NCI-H2029 (cell line): ENCODE measurements around the gene RHD.
"Not testable (repeated sequence)": the region's sequence is repeated elsewhere in the genome, so short reads cannot be mapped to it uniquely, and the experiment has no call there.

Source experiments
- DNase-seq: peaks from one replicate; lab custom pipeline; 2025; lab: John Stamatoyannopoulos, UW

Gene RHD

GRCh38 chr1:25356441-25356840 is 84.1 kb downstream of the RHD start:
- no peak for DNase-seq

DNA sequence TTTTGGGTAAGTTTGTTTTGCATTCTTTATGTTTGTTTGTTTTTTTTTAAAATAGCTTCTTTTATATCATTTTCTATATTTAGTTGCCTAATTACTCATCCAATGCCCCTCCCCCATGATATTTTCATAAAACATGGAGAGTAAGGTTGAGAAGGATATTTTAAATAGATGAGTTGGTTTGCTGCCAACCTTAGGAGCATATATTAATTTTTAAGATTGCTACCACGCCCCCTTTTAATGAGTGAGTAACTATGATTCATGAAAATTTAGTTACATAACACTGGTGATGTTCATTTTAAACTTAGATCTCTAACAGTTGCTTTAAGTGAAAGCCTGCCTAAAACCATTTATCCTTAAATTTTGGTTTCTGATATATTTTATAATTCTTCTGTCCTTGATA is 84.5 kb downstream of the RHD start:
- DNase-seq: no peak

GRCh38 chr1:25360596-25361581 is 88.6 kb downstream of the RHD start:
- no peak for DNase-seq

DNA sequence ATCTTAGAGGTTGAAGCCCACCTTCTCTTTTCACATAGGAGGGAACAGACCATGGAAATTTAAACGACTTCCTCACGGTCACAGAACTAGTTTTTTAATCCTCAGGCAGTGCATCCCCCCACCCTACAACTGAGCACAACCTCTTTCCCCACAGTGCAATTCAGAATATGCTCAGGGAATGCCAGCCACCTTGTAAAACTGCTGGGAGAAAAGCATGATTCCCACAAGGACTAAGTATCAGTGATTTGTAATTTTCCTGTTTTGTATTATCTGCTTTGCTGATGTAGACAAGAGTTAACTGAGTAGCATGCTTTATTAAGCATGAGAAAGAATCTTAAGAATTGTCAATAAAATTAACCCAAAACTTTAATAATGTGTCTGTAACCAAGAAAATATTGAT is 89.6 kb downstream of the RHD start:
- DNase-seq: no peak

DNA sequence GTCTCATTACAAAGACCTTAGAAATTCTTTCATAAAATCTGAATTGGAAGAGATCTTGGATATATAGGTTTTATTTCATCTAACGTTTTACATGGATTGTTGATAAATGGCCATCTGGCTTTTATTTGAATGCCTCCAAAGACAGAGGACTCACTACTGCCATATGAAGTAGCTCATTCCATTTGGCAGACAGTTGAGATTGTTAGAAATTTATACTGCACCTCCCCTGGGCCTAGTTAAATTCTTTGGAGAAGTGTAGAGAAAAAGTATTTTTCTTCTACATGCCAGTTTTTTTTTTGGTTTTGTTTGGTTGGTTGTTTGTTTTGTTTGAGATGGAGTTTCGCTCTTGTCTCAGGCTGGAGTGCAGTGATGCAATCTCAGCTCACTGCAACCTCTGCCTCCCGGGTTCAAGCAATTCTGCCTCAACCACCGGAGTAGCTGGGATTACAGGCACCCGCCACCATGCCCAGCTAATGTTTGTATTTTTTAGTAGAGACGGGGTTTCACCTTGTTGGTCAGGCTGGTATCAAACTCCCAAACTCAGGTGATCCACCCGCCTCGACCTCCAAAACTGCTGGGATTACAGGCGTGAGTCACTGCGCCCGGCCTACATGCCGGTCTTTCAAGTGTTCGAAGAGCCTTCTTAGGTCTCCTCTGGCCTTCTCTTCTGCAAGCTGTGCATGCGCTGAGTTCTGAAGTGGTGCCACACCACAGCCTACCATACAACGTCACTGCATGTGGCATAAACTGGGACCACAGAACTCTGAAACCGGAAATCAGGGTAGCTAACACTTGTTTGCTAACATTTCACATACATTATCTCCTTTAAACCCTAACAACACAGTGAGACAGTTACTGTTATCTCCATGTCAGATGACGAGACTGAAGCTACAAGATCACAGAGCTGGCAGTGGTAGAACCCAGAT is 90.6 kb downstream of the RHD start:
- not testable (repeated sequence) for DNase-seq

- no peak for DNase-seq
Measured at GRCh38 chr1:25369241-25369640, 96.9 kb downstream of the RHD start.

DNA sequence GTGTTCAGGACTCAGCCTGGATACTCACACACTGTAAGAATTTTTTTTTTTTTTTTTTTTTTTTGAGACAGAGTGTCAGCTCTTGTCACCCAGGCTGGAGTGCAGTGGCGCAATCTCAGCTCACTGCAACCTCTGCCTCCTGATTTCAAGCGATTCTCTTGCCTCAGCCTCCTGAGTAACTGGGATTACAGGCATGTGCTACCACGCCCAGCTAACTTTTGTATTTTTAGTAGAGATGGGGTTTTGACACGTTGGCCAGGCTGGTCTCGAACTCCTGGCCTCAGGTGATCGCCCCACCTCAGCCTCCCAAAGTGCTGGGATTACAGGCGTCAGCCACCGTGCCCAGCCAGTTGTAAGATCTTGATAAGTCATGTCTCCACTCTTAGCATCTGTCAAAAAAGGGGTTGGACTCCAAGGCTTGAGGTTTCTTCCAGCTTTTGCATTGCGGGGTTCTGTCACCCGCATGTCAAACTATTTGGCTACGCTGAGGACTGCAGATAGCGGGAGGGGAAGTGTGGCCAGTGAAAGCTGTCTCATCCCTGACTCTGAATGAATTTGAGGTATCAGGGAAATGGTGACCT is 97.5 kb downstream of the RHD start:
- DNase-seq: not testable (repeated sequence)

GRCh38 chr1:25371757-25372156 is 99.4 kb downstream of the RHD start:
- DNase-seq: not testable (repeated sequence)

DNA sequence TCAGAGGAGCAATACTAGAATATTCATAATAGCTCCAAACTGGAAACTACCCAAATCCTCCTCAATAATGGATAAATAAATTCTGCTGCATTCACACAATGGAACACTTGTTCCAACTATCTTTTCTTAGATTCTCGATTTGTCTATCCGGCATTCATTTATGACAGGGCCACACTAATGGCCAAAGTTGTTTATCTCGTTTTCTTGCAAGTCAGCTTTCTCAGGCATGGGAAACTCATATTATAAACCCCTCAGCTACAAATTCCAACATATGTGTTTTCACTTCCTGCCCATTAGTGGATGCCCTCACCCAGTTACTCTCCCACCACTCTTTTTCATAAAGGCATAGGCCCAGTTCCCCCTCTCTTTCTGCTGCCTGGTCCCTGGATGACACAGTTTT is 106.1 kb downstream of the RHD start:
- not testable (repeated sequence) for DNase-seq
